Transverse colon (tissue), 3 donors: Measurements from ENCODE around the gene FAM13A.

Experiments
- CTCF ChIP-seq, 5 experiments: fragments of 200-600 bp in 3 of 5; fragments of 450-650 bp in 2 of 5; sonication (generic) in 3 of 5; IDR thresholded peaks; 1 replicate in 2 of 5; 2 replicates in 3 of 5; pipeline ENCODE4 v1.5.1; 2016 to 2017; ENCODE audit warnings: antibody characterized with exemption in 5 of 5, inconsistent platforms in 3 of 5, mild to moderate bottlenecking in 2 of 5, moderate library complexity in 1 of 5
- EP300 ChIP-seq: sonication (generic); formaldehyde crosslinking; IDR thresholded peaks from one replicate; pipeline ENCODE4 v1.6.1; 2017; ENCODE audit warnings: antibody characterized with exemption, low read depth
- POLR2A ChIP-seq: fragments of 450-650 bp; IDR thresholded peaks from one replicate; pipeline ENCODE4 v1.6.1; 2016; ENCODE audit warnings: antibody characterized with exemption, mild to moderate bottlenecking, moderate library complexity

GRCh38 chr4:89100853-89101252, 43.9 kb upstream of the FAM13A start:
- TF ChIP-seq EP300 = no peak
- TF ChIP-seq CTCF (IDR thresholded peaks at IDR 0.05) = no peak
- no peak for TF ChIP-seq POLR2A
